ENCODE measurements around the gene RADIL.

DNA sequence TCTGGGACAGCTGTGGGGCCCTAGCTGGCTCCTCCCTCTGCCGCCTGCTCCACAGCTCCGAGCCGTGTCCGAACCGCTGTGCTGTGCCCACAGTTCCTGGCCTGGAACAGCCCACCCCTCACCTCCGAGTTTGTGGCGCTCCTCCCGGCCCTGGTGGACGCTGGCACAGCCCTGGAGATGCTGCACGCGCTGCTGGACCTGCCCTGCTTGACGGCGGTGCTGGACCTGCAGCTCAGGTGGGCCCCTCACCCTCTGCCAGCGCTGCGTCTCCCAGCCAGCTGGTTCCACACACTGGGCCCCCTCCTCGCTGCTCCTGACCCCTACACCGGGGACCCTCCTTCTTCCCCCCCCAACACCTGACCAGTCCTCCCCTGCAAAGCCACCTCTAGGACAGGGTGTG is 96.0 kb downstream of the RADIL start:
- TF ChIP-seq, protein P1, sequence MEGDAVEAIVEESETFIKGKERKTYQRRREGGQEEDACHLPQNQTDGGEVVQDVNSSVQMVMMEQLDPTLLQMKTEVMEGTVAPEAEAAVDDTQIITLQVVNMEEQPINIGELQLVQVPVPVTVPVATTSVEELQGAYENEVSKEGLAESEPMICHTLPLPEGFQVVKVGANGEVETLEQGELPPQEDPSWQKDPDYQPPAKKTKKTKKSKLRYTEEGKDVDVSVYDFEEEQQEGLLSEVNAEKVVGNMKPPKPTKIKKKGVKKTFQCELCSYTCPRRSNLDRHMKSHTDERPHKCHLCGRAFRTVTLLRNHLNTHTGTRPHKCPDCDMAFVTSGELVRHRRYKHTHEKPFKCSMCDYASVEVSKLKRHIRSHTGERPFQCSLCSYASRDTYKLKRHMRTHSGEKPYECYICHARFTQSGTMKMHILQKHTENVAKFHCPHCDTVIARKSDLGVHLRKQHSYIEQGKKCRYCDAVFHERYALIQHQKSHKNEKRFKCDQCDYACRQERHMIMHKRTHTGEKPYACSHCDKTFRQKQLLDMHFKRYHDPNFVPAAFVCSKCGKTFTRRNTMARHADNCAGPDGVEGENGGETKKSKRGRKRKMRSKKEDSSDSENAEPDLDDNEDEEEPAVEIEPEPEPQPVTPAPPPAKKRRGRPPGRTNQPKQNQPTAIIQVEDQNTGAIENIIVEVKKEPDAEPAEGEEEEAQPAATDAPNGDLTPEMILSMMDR (IDR thresholded peaks at IDR 0.05): no peak
- TF ChIP-seq ZFX (IDR thresholded peaks at IDR 0.05; ENCODE audit: borderline replicate concordance): no peak

Measured in 22Rv1 (cell line).